H4 (cell line): ENCODE results near the gene RAD23B. TPM values are rescaled to one million over a fixed set of nuclear protein-coding genes. Genes with fewer than 3 reads are reported as not detected.

Source experiments
- DNase-seq: peaks from one replicate; pipeline ENCODE4 v3.0.0-alpha.2; 2015; ENCODE audit warnings: low spot score
- total RNA-seq: library from RNA; depleted of rRNA; stranded (reverse); fragments of >200 nt; shearing (Covaris generic); gene quantifications from 2 replicates; pipeline ENCODE4 v1.2.3, GENCODE V29; 2014; rRNA removed

RAD23B gene
- total RNA-seq, 1 experiment from 2014 or later = 108 TPM

GRCh38 chr9:107378006-107378405, 94.9 kb downstream of the RAD23B start:
- no peak for DNase-seq

Other genes starting within 250 kb of the RAD23B start
- 2.3 and 3.1 TPM in 2 replicates for gene KLF4, start 206.5 kb downstream of the RAD23B start, total RNA-seq